Epithelial cell of esophagus (primary cell): ENCODE results near the gene ARHGEF17.

Source experiments
- DNase-seq: peaks from one replicate; pipeline ENCODE4 v3.0.0; 2010; ENCODE audit warnings: low read depth
- H3K4me3 ChIP-seq: 2 replicates; pipeline ENCODE4 v1.5.1; 2011; ENCODE audit warnings: mild to moderate bottlenecking, low read length, control low read depth
- TF ChIP-seq, protein P1 (sequence below): IDR thresholded peaks from 2 replicates; pipeline ENCODE4 v1.5.1; 2011; ENCODE audit warnings: low read depth, mild to moderate bottlenecking, low read length, control low read depth, inconsistent platforms; ENCODE audit not compliant: insufficient read depth; ENCODE audit errors: missing control alignments

Gene ARHGEF17

DNA sequence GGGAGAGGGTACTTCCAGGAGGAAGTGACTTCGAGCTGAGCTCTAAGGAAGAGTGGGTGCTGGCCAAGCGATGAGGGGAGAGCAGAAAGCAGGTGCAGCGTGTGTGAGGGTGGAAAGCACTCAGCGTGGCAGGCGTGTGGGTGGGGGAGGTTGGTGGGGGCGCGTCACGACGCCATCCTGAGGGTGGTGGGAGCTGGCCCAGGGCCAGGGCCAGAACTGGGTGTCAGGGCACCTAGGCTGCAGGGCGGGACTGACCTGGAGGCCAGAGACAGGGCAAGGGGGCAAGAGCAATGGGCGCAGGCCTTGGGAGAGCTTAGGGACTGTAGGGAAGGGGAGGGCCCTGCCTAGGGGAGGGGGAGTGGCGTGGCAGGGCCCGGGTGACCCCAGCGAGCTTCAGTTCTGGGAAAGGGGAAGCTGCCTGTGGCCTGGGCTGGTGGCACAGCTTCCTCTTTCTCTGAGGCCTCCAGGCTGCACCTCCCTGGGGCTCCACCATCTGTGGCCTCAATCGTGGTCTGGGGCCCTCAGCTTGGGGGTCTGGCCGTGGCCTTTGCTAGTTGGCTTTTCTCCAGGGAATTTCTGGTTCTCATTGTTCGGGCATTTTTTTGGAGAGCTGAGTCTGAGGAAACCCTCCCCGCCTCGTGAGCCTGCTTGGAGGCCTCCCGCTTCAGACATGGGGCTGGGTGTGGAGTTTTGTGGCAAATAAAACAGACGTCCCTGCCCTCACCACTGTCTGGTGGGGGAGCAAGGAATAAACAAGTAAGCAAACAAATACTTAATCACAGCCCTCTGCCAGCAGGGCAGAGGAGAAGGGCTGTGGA, 77.0 kb downstream of the ARHGEF17 start:
- no peak for DNase-seq
- TF ChIP-seq, protein P1, sequence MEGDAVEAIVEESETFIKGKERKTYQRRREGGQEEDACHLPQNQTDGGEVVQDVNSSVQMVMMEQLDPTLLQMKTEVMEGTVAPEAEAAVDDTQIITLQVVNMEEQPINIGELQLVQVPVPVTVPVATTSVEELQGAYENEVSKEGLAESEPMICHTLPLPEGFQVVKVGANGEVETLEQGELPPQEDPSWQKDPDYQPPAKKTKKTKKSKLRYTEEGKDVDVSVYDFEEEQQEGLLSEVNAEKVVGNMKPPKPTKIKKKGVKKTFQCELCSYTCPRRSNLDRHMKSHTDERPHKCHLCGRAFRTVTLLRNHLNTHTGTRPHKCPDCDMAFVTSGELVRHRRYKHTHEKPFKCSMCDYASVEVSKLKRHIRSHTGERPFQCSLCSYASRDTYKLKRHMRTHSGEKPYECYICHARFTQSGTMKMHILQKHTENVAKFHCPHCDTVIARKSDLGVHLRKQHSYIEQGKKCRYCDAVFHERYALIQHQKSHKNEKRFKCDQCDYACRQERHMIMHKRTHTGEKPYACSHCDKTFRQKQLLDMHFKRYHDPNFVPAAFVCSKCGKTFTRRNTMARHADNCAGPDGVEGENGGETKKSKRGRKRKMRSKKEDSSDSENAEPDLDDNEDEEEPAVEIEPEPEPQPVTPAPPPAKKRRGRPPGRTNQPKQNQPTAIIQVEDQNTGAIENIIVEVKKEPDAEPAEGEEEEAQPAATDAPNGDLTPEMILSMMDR, result no peak
- H3K4me3 ChIP-seq, result no peak overlapping the region

DNA sequence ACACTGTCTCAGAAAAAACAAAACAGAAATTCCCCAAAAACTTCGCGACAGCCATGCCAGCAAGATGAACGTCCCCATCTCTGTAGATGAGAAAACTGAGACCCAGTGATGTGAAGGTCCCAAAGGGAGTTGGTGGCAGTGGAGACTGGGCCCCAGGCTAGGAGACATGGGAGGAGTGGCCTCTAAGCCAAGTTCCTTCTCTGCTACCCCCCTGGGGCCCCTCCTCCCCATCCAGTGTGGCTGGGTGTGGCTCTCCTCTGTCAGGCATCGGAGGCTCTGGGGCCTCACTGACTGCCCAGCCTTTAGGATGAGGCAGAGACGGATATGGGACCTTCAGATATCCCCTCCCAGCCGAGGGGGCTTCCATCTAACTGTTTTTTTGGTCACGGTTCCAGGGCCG, 77.9 kb downstream of the ARHGEF17 start:
- TF ChIP-seq, protein P1, result no peak
- no peak for DNase-seq
- H3K4me3 ChIP-seq, result no peak overlapping the region

DNA sequence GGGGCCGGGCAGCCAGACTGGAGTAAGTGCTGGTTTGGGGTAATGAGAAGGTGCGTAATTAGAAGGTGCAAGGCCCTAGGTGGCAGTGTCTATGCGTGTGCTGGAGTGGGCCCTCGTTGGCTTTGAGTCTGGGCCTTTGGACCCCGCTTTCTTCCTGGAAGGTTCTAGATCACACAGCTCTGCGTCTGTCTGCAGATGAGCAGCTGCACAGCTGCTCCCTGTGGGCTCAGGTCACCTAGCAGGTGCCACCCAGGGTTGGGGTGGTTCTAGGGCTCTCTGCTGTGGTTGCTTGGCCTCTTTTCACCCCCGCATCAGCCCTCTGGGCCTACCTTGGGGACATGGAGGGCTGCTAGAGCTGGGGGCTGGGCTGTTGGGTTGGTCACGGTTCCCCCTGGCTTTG, 78.5 kb downstream of the ARHGEF17 start:
- no peak overlapping the region for H3K4me3 ChIP-seq
- TF ChIP-seq, protein P1, result no peak
- no peak for DNase-seq

DNA sequence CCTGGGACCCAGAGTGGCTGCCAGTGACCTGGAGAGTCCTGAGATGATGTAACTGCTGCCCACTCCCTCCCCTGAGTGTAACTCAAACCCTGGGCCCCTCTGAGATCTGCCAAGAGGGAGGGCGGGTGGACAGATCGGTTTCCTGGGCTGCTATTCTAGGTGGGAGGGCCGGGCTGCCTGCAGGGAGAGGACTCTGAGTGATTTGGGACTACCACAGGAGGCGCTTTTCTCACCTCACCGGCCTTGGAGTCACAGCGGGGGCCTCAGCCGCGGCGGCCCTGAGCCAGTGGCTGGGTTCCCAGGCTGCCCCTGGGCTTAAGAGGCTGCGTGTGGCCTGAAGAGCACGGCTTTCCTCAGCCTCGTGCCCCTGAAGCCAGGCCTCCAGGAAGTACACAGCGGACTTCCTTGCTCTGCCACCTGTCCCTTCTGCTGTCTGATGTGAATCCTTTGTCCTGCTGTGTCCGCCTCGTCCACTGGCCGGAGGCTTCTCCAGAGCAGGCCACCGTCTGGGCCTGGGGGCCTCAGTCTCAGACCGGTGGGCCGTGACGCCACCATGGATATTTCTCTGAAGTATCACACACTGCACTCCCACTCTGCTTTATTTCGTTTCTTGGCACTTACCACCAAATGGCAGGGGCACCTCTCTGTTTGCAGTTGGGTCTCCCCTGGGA, 79.7 kb downstream of the ARHGEF17 start:
- no peak overlapping the region for H3K4me3 ChIP-seq
- TF ChIP-seq, protein P1, result no peak
- DNase-seq, result no peak

DNA sequence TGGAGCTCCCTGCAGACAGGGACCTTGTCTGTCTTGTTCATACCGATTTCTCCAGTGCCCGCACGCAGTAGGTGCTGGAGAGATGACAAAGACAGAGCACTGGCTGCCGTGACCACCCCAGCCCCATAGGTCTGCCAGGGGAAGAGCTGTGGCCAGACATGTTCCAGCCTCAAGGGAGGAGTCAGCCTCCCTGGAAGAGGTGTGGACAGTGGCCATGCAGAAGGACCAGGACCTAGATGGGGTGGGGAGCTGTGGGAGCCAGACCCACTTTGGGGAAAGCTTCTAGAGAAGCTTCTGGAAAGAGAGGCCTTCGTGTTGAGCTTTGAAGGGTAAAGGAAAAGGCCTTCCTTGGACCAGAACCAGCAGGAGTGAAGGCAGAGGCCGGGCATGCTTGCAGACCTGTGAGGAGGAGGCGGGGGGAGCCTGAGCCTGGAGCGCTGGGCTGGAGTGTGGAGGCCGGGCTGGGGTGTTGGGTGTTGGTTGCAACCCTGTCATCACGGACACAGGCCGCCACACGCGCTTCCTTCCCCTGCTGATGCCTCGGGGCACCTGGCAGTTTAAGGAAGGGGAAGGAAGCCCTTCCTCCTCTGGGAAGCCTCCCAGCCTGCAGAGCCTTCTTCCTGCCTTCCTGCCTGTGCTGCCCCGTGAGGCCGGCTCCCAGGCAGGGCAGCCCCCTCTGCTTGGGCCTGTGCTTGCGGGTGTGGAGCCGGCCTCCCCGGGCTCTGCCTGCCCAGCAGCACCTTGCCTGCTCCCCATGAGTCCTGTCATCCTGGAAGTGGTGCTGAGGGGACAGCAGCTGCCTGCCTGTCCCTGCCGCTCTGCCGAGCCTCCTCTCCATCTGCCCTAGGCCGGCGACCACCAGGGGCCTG, 80.4 kb downstream of the ARHGEF17 start:
- peak; percentile 82 for DNase-seq
- TF ChIP-seq, protein P1, result no peak
- no peak overlapping the region for H3K4me3 ChIP-seq

DNA sequence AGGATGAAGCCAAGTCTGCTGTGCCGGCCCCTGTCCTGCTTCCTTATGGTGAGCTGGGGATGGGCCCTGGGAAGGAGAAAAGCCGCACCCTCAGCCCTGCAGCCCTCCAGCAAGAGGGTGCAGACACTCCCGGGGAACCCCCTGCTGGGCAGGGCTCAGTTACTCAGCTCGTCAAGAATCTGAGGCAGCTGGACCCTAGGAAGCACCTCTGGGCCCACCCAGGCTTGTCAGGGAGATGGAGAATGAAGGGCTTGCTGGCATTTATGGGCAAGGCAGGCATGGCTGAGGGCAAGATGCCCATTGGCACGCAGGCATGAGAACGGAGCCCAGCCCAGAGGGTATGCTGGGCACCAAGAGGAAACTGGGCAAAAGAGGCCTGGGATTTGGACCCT, 81.1 kb downstream of the ARHGEF17 start:
- TF ChIP-seq, protein P1, result no peak
- H3K4me3 ChIP-seq, result no peak overlapping the region
- DNase-seq, result peak; percentile 44
